SJCRH30 (cell line): ENCODE results near the gene DVL1. TPM values are rescaled to one million over a fixed set of nuclear protein-coding genes. Genes with fewer than 3 reads are reported as not detected.

Experiments
- DNase-seq, 2 experiments: peaks; one replicate each; pipeline ENCODE4 v3.0.0-alpha.2; 2015 to 2020
- H3K27ac ChIP-seq: fragments of 250-450 bp; sonication (Bioruptor Pico); 2 replicates; pipeline ENCODE4 v1.5.1; 2020; ENCODE audit warnings: mild to moderate bottlenecking, moderate library complexity
- H3K27me3 ChIP-seq: fragments of 250-450 bp; sonication (Bioruptor Pico); 2 replicates; pipeline ENCODE4 v1.5.1; 2020; ENCODE audit warnings: mild to moderate bottlenecking, moderate library complexity
- H3K36me3 ChIP-seq: fragments of 250-450 bp; sonication (Bioruptor Pico); 2 replicates; pipeline ENCODE4 v1.5.1; 2020; ENCODE audit warnings: mild to moderate bottlenecking, moderate library complexity
- H3K4me1 ChIP-seq: fragments of 250-450 bp; sonication (Bioruptor Pico); 2 replicates; pipeline ENCODE4 v1.5.1; 2020; ENCODE audit warnings: mild to moderate bottlenecking, moderate library complexity
- H3K4me3 ChIP-seq: fragments of 250-450 bp; sonication (Bioruptor Pico); 2 replicates; pipeline ENCODE4 v1.5.1; 2020; ENCODE audit warnings: mild to moderate bottlenecking, moderate library complexity
- H3K9me3 ChIP-seq: fragments of 250-450 bp; sonication (Bioruptor Pico); replicated peaks from 2 replicates; pipeline ENCODE4 v1.5.1; 2020; ENCODE audit warnings: mild to moderate bottlenecking, moderate library complexity
- total RNA-seq: library from RNA; depleted of rRNA; stranded (reverse); fragments of >200 nt; shearing (Covaris generic); gene quantifications from 2 replicates; pipeline ENCODE4 v1.2.3, GENCODE V29; 2014

DVL1 gene
- total RNA-seq, 1 experiment from 2014 or later = 52.5 TPM

- H3K27ac ChIP-seq = no peak overlapping the region
- H3K36me3 ChIP-seq = no peaks in the 10 kb centered on the region
- H3K9me3 ChIP-seq = no peaks in the 10 kb centered on the region
- H3K4me3 ChIP-seq = no peak overlapping the region
- H3K4me1 ChIP-seq = peaks cover 11% of the 10 kb centered on the region; the same call in 1 of the 2 replicates
- no peak for DNase-seq
- H3K27me3 ChIP-seq = no peaks in the 10 kb centered on the region
Observed at GRCh38 chr1:1332774-1333480, 16.3 kb downstream of the DVL1 start.

GRCh38 chr1:1332031-1332755 lies 17.0 kb downstream of the DVL1 start:
- Histone ChIP-seq H3K27ac (no peak overlapping the region), H3K4me3 (no peak overlapping the region), H3K9me3 (no peaks in the 10 kb centered on the region)

GRCh38 chr1:1331068-1331965 lies 17.9 kb downstream of the DVL1 start, which contains the start of gene TAS1R3:
Gene TAS1R3 (plus strand): TSS chr1:1331280. CDS start chr1:1331346, 66 bp downstream.
- no peaks in the 10 kb centered on the region for H3K36me3 ChIP-seq
- H3K9me3 ChIP-seq = no peaks in the 10 kb centered on the region
- H3K4me3 ChIP-seq = no peak within 1 kb of the TSS
- peak in 1 of 2 experiments; percentile 53 for DNase-seq
- no peak within 1 kb of the TSS for H3K27ac ChIP-seq
- no peaks in the 10 kb centered on the region for H3K27me3 ChIP-seq
- peaks cover 11% of the 10 kb centered on the region; the same call in 1 of the 2 replicates for H3K4me1 ChIP-seq

More at GRCh38 chr1:1332031-1332755, 17.0 kb downstream of the DVL1 start:
- H3K27me3 ChIP-seq = no peaks in the 10 kb centered on the region
- no peaks in the 10 kb centered on the region for H3K36me3 ChIP-seq
- DNase-seq = no peak
- peaks cover 11% of the 10 kb centered on the region; the same call in 1 of the 2 replicates for H3K4me1 ChIP-seq

- Histone ChIP-seq H3K9me3 (no peaks in the 10 kb centered on the region), H3K27me3 (no peaks in the 10 kb centered on the region), H3K27ac (no peak overlapping the region), H3K36me3 (no peaks in the 10 kb centered on the region), H3K4me1 (peaks cover 14% of the 10 kb centered on the region; the same call in 1 of the 2 replicates), H3K4me3 (no peak overlapping the region)
- no peak for DNase-seq
Observed at GRCh38 chr1:1330366-1331067, 18.7 kb downstream of the DVL1 start.

GRCh38 chr1:1329304-1330210 lies 19.7 kb downstream of the DVL1 start:
- Histone ChIP-seq H3K9me3 (no peaks in the 10 kb centered on the region), H3K27me3 (no peaks in the 10 kb centered on the region), H3K4me1 (peaks cover 17% of the 10 kb centered on the region; the same call in 1 of the 2 replicates), H3K4me3 (no peak overlapping the region), H3K27ac (no peak overlapping the region), H3K36me3 (no peaks in the 10 kb centered on the region)
- no peak for DNase-seq

- Histone ChIP-seq H3K4me3 (no peak overlapping the region), H3K4me1 (peaks cover 17% of the 10 kb centered on the region; the same call in 1 of the 2 replicates), H3K36me3 (no peaks in the 10 kb centered on the region), H3K27ac (no peak overlapping the region), H3K27me3 (no peaks in the 10 kb centered on the region), H3K9me3 (no peaks in the 10 kb centered on the region)
- no peak for DNase-seq
Observed at GRCh38 chr1:1328254-1328653, 21.0 kb downstream of the DVL1 start.

- Histone ChIP-seq H3K4me3 (no peak overlapping the region), H3K9me3 (no peaks in the 10 kb centered on the region), H3K27ac (no peak overlapping the region), H3K4me1 (peaks cover 17% of the 10 kb centered on the region; the same call in 1 of the 2 replicates), H3K36me3 (no peaks in the 10 kb centered on the region; the same call in 1 of the 2 replicates), H3K27me3 (no peaks in the 10 kb centered on the region)
- no peak for DNase-seq
Observed at GRCh38 chr1:1327291-1327690, 21.9 kb downstream of the DVL1 start.

- H3K27ac ChIP-seq = no peak overlapping the region
Observed at GRCh38 chr1:1326075-1326605, 23.1 kb downstream of the DVL1 start.

GRCh38 chr1:1325288-1326074 lies 23.7 kb downstream of the DVL1 start:
- Histone ChIP-seq H3K27me3 (no peaks in the 10 kb centered on the region), H3K9me3 (no peaks in the 10 kb centered on the region), H3K4me3 (peak overlapping the region; percentile 100), H3K27ac (peak overlapping the region; percentile 27; the same call in 1 of the 2 replicates), H3K36me3 (no peaks in the 10 kb centered on the region; the same call in 1 of the 2 replicates), H3K4me1 (peaks cover 7% of the 10 kb centered on the region; the same call in 1 of the 2 replicates)
- DNase-seq = no peak

More at GRCh38 chr1:1326075-1326605, 23.1 kb downstream of the DVL1 start:
- Histone ChIP-seq H3K9me3 (no peaks in the 10 kb centered on the region), H3K27me3 (no peaks in the 10 kb centered on the region), H3K36me3 (no peaks in the 10 kb centered on the region; the same call in 1 of the 2 replicates), H3K4me1 (peaks cover 14% of the 10 kb centered on the region; the same call in 1 of the 2 replicates), H3K4me3 (no peak overlapping the region)
- no peak for DNase-seq

- Histone ChIP-seq H3K27ac (peak within 1 kb of the TSS; percentile 60), H3K36me3 (no peaks in the 10 kb centered on the region; the same call in 1 of the 2 replicates), H3K4me1 (peaks cover 6% of the 10 kb centered on the region; the same call in 1 of the 2 replicates), H3K27me3 (no peaks in the 10 kb centered on the region), H3K4me3 (peak within 1 kb of the TSS; percentile 100), H3K9me3 (no peaks in the 10 kb centered on the region)
- DNase-seq = peak; percentile 96 to 97
Observed at GRCh38 chr1:1324524-1325287, 24.5 kb downstream of the DVL1 start, which contains the start of the genes CPTP and INTS11. Gene CPTP (plus strand): TSS chr1:1324802. CDS start chr1:1326911, 2,109 bp downstream. Gene INTS11 (minus strand): TSS chr1:1324660. CDS start chr1:1324608, 52 bp downstream.

- DNase-seq = no peak
- Histone ChIP-seq H3K27ac (peak overlapping the region; percentile 60), H3K27me3 (no peaks in the 10 kb centered on the region), H3K4me3 (peak overlapping the region; percentile 100), H3K36me3 (peaks cover 2% of the 10 kb centered on the region), H3K4me1 (peaks cover 6% of the 10 kb centered on the region; the same call in 1 of the 2 replicates), H3K9me3 (no peaks in the 10 kb centered on the region)
Observed at GRCh38 chr1:1324084-1324523, 25.1 kb downstream of the DVL1 start.
